ENCODE measurements around the gene MMP24. TPM values are rescaled to one million over a fixed set of nuclear protein-coding genes. Genes with fewer than 3 reads are reported as not detected.

The MMP24 gene
- total RNA-seq, 1 experiment from 2014 or later: 0.91 TPM

DNA sequence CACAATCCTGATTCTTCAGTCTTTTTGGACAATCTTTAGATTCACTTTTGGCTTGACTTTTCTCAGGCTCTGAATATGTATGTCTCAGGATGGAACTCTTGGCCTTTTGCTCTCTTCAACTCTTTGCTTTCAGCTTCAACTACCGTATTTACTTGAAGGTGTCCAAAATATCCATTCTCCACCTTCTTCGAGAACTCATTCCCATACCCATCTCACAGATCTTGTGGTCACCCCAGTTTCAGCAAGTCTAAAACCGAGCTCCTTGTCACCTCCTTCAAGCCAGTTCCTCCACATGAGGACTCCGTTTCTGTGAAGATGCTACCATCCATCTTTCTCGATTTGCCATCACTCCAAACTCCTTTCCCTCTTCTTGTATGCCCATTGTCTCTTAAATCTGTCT is 2.0 kb upstream of the MMP24 start:
- POLR2A ChIA-PET (ENCODE audit: unreplicated experiment): no interaction called here
- CTCF ChIA-PET: interaction anchor here (0.6 kb wide), 1 partner anchor 40 kb away, joined by 8 read pairs; no protein-coding TSS in a partner anchor
- H3K4me2 ChIP-seq (ENCODE audit: low read length): no peak overlapping the region
- peaks cover 23% of the 10 kb centered on the region for H3K27me3 ChIP-seq (ENCODE audit: low read length)
- H3F3A ChIP-seq (ENCODE audit: low read length, unreplicated experiment): no peaks in the 10 kb centered on the region
- no peak overlapping the region for H3K27ac ChIP-seq (ENCODE audit: low read length)
- H2AFZ ChIP-seq (ENCODE audit: low read length): no peak overlapping the region
- intact Hi-C loops (cut with micrococcal nuclease): no loop called here
- H3K9me2 ChIP-seq (replicated peaks; ENCODE audit: low read length): no peaks in the 10 kb centered on the region
- H4K20me1 ChIP-seq (ENCODE audit: low read length): no peaks in the 10 kb centered on the region
- no peak for DNase-seq
- ATAC-seq: no peak
- H3K4me1 ChIP-seq (ENCODE audit: insufficient read depth, low read length): no peaks in the 10 kb centered on the region
- H3K79me2 ChIP-seq (ENCODE audit: low read length): no peaks in the 10 kb centered on the region
- no peak overlapping the region for H3K9ac ChIP-seq (ENCODE audit: low read length)
- no peak for TF ChIP-seq EZH2phosphoT487 (IDR thresholded peaks at IDR 0.05; ENCODE audit: borderline replicate concordance, low read length)
- TF ChIP-seq, protein P1, sequence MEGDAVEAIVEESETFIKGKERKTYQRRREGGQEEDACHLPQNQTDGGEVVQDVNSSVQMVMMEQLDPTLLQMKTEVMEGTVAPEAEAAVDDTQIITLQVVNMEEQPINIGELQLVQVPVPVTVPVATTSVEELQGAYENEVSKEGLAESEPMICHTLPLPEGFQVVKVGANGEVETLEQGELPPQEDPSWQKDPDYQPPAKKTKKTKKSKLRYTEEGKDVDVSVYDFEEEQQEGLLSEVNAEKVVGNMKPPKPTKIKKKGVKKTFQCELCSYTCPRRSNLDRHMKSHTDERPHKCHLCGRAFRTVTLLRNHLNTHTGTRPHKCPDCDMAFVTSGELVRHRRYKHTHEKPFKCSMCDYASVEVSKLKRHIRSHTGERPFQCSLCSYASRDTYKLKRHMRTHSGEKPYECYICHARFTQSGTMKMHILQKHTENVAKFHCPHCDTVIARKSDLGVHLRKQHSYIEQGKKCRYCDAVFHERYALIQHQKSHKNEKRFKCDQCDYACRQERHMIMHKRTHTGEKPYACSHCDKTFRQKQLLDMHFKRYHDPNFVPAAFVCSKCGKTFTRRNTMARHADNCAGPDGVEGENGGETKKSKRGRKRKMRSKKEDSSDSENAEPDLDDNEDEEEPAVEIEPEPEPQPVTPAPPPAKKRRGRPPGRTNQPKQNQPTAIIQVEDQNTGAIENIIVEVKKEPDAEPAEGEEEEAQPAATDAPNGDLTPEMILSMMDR (conservative IDR thresholded peaks at IDR 0.05; ENCODE audit: low read depth, low read length): no peak
- no peak for TF ChIP-seq EZH2 (IDR thresholded peaks at IDR 0.05; ENCODE audit: low read length, unreplicated experiment)
- H3K9me3 ChIP-seq (ENCODE audit: low read length): no peaks in the 10 kb centered on the region
- H3K4me3 ChIP-seq (ENCODE audit: low read length): no peak overlapping the region
- no TSS peak for BruUV-seq (replicated peaks)
- no peaks in the 10 kb centered on the region for H3K36me3 ChIP-seq (ENCODE audit: low read depth, low read length)

DNA sequence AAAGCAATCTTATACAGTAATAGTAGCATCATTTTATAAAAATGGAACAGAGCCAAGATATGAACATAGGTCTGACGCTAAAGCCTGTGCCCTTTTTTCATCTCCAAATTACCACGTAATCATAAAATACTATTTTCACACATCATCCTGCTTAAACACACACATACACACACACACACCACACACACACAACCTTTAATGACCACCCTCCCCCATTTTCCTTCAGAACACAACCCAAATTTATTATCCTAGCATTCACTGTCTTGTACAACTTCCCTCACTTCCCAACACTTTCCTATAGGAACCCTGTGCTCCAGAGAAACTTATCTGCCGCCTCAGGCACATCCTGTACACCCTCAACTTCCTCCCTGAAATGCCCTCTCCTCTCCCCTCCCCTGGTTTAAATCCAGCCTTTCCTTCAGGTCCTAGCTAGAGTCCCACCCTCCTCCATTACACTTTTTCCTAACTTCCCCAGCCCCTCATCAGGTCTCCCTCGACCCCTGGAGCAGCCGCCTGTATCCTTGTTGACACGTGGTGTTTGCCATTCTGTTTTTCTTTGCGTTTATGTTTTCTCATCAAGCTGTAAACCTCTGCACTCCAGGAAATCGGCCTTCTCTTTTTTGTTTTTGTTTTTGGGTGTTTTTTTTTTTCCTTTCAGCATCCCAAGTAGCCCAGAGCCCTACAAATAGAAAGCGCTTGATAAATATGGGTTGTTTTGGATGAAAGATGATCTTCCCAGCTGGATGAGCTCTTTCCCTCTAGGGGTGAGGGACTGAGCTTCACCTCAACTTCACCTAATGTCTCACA is 968 bp upstream of the MMP24 start:
- Histone ChIP-seq H3K9ac (ENCODE audit: low read length) (no peak overlapping the region), H3K9me2 (replicated peaks; ENCODE audit: low read length) (no peaks in the 10 kb centered on the region), H3K4me1 (ENCODE audit: insufficient read depth, low read length) (no peaks in the 10 kb centered on the region), H3K4me3 (ENCODE audit: low read length) (no peak overlapping the region), H3K36me3 (ENCODE audit: low read depth, low read length) (no peaks in the 10 kb centered on the region), H3K27ac (ENCODE audit: low read length) (no peak overlapping the region), H3F3A (ENCODE audit: low read length, unreplicated experiment) (no peaks in the 10 kb centered on the region), H2AFZ (ENCODE audit: low read length) (no peak overlapping the region), H3K27me3 (ENCODE audit: low read length) (peaks cover 23% of the 10 kb centered on the region), H4K20me1 (ENCODE audit: low read length) (no peaks in the 10 kb centered on the region), H3K4me2 (ENCODE audit: low read length) (no peak overlapping the region), H3K79me2 (ENCODE audit: low read length) (no peaks in the 10 kb centered on the region), H3K9me3 (ENCODE audit: low read length) (no peaks in the 10 kb centered on the region)
- intact Hi-C loops (cut with micrococcal nuclease): no loop called here
- TF ChIP-seq, protein P1 (conservative IDR thresholded peaks at IDR 0.05; ENCODE audit: low read depth, low read length): no peak
- TF ChIP-seq EZH2 (IDR thresholded peaks at IDR 0.05; ENCODE audit: low read length, unreplicated experiment) (no peak), EZH2phosphoT487 (IDR thresholded peaks at IDR 0.05; ENCODE audit: borderline replicate concordance, low read length) (no peak)
- ChIA-PET POLR2A (ENCODE audit: unreplicated experiment) (interaction anchor here (0.5 kb wide), 1 partner anchor 77 kb away, joined by 3 read pairs; no protein-coding TSS in a partner anchor), CTCF (no interaction called here)
- DNase-seq (no peak), ATAC-seq (no peak)
- BruUV-seq (replicated peaks): no TSS peak

Data from PC-3 (cell line).